ENCODE results near the gene CFAP20DC. TPM values are rescaled to one million over a fixed set of nuclear protein-coding genes. Genes with fewer than 3 reads are reported as not detected.

CFAP20DC gene
- total and polyA plus RNA-seq, 10 of the 15 experiments (the other 5 are each of a cell fraction or from before 2014, with no cell fraction given): 0.53 to 11.6 (median 2.0) TPM

DNA sequence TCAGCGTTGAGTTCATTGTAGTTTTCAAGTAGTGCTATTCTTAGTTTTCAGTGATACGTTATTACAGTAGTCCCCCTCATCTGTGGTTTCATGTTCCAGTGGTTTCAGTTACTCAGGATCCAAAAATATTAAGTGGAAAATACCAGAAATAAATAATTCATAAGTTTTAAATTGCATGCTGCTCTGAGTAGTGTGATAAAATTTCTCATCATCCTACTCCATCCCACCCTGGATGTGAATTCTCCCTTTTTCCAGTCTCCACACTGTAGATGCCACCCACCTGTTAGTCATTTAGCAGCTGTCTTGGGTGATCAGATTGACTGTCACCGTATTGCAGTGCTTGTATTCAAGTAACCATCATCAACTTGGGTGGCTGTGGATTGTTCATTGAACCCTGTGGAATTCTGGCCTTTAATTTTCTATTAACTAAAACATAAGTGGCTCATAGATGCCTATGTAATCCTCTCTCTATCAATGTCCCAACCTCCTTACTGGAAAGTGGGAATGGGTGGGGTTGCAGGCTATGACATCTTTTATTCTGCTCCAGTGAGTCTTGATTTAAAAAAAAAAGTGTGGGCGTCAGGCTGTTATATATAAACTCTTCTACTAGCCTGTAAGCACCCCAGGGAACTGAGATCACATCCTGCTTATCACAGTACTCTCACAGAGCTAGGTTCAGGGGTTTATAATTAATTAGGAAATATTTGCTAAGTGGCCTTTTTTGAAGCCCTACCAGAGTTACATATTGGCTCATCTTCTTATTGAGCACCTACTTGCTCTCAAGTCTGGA is 97.5 kb downstream of the CFAP20DC start (continued):
- TF ChIP-seq, protein P1, sequence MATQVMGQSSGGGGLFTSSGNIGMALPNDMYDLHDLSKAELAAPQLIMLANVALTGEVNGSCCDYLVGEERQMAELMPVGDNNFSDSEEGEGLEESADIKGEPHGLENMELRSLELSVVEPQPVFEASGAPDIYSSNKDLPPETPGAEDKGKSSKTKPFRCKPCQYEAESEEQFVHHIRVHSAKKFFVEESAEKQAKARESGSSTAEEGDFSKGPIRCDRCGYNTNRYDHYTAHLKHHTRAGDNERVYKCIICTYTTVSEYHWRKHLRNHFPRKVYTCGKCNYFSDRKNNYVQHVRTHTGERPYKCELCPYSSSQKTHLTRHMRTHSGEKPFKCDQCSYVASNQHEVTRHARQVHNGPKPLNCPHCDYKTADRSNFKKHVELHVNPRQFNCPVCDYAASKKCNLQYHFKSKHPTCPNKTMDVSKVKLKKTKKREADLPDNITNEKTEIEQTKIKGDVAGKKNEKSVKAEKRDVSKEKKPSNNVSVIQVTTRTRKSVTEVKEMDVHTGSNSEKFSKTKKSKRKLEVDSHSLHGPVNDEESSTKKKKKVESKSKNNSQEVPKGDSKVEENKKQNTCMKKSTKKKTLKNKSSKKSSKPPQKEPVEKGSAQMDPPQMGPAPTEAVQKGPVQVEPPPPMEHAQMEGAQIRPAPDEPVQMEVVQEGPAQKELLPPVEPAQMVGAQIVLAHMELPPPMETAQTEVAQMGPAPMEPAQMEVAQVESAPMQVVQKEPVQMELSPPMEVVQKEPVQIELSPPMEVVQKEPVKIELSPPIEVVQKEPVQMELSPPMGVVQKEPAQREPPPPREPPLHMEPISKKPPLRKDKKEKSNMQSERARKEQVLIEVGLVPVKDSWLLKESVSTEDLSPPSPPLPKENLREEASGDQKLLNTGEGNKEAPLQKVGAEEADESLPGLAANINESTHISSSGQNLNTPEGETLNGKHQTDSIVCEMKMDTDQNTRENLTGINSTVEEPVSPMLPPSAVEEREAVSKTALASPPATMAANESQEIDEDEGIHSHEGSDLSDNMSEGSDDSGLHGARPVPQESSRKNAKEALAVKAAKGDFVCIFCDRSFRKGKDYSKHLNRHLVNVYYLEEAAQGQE (IDR thresholded peaks at IDR 0.05; ENCODE audit: low read depth, low read length): no peak
- TF ChIP-seq, protein P2, sequence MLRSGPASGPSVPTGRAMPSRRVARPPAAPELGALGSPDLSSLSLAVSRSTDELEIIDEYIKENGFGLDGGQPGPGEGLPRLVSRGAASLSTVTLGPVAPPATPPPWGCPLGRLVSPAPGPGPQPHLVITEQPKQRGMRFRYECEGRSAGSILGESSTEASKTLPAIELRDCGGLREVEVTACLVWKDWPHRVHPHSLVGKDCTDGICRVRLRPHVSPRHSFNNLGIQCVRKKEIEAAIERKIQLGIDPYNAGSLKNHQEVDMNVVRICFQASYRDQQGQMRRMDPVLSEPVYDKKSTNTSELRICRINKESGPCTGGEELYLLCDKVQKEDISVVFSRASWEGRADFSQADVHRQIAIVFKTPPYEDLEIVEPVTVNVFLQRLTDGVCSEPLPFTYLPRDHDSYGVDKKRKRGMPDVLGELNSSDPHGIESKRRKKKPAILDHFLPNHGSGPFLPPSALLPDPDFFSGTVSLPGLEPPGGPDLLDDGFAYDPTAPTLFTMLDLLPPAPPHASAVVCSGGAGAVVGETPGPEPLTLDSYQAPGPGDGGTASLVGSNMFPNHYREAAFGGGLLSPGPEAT (IDR thresholded peaks at IDR 0.05; ENCODE audit: low read depth): 0 out of 2 replicates have a peak, but pooled peaks have one; percentile 18
- peak; percentile 67; the same call in 1 of the 2 replicates for TF ChIP-seq ZNF384 (IDR thresholded peaks at IDR 0.05; ENCODE audit: borderline replicate concordance, low read depth, low read length)
- no peak for TF ChIP-seq PML (IDR thresholded peaks at IDR 0.05; ENCODE audit: low read length)
- TF ChIP-seq EGR1 (IDR thresholded peaks at IDR 0.05; ENCODE audit: borderline replicate concordance in 1 of 2, low read depth in 2 of 2, low read length in 2 of 2): peak in 1 of 2 experiments; percentile 8; a peak in 1 of 3 replicates
- TF ChIP-seq, protein P3, sequence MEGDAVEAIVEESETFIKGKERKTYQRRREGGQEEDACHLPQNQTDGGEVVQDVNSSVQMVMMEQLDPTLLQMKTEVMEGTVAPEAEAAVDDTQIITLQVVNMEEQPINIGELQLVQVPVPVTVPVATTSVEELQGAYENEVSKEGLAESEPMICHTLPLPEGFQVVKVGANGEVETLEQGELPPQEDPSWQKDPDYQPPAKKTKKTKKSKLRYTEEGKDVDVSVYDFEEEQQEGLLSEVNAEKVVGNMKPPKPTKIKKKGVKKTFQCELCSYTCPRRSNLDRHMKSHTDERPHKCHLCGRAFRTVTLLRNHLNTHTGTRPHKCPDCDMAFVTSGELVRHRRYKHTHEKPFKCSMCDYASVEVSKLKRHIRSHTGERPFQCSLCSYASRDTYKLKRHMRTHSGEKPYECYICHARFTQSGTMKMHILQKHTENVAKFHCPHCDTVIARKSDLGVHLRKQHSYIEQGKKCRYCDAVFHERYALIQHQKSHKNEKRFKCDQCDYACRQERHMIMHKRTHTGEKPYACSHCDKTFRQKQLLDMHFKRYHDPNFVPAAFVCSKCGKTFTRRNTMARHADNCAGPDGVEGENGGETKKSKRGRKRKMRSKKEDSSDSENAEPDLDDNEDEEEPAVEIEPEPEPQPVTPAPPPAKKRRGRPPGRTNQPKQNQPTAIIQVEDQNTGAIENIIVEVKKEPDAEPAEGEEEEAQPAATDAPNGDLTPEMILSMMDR (IDR thresholded peaks at IDR 0.05 in 2 of 3, conservative IDR thresholded peaks at IDR 0.05 in 1 of 3; ENCODE audit: control insufficient read depth in 2 of 3, extremely low read depth in 1 of 3, insufficient read depth in 1 of 3, low read depth in 3 of 3, low read length in 3 of 3): no peak
- peak; percentile 33 to 44; a peak in 2 of 4 replicates for TF ChIP-seq IKZF2 (IDR thresholded peaks at IDR 0.05)
- peak; percentile 70; the same call in 1 of the 2 replicates for TF ChIP-seq NFIC (IDR thresholded peaks at IDR 0.05; ENCODE audit: low read depth, low read length)
- peak; percentile 64; the same call in 1 of the 2 replicates for TF ChIP-seq DPF2 (IDR thresholded peaks at IDR 0.05)
- TF ChIP-seq ESRRA (IDR thresholded peaks at IDR 0.05; ENCODE audit: low read length): no peak
- TF ChIP-seq ATF7 (IDR thresholded peaks at IDR 0.05; ENCODE audit: low read depth): 0 out of 2 replicates have a peak, but pooled peaks have one; percentile 34
- no peak for TF ChIP-seq RAD21 (IDR thresholded peaks at IDR 0.05; ENCODE audit: insufficient read depth, low read depth, low read length)
- TF ChIP-seq, protein P4, sequence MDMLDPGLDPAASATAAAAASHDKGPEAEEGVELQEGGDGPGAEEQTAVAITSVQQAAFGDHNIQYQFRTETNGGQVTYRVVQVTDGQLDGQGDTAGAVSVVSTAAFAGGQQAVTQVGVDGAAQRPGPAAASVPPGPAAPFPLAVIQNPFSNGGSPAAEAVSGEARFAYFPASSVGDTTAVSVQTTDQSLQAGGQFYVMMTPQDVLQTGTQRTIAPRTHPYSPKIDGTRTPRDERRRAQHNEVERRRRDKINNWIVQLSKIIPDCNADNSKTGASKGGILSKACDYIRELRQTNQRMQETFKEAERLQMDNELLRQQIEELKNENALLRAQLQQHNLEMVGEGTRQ (IDR thresholded peaks at IDR 0.05; ENCODE audit: borderline replicate concordance, low read depth, low read length): no peak
- TF ChIP-seq NR2C2 (IDR thresholded peaks at IDR 0.05; ENCODE audit: borderline replicate concordance, control insufficient read depth, insufficient read length, low read depth): no peak
- no peak for TF ChIP-seq MYC (IDR thresholded peaks at IDR 0.05; ENCODE audit: insufficient read depth, insufficient read length, insufficient replicate concordance, low read length, severe bottlenecking)
- TF ChIP-seq MEF2B (IDR thresholded peaks at IDR 0.05; ENCODE audit: partially characterized antibody, poor library complexity, severe bottlenecking): peak; percentile 52
- peak; percentile 58 for TF ChIP-seq JUNB (IDR thresholded peaks at IDR 0.05)
- TF ChIP-seq EED (IDR thresholded peaks at IDR 0.05; ENCODE audit: low read depth): peak; percentile 91
- TF ChIP-seq RUNX3 (IDR thresholded peaks at IDR 0.05; ENCODE audit: low read length): peak; percentile 82
